ENCODE results near the gene CRYAA.
"Not testable (repeated sequence)": the region's sequence is repeated elsewhere in the genome, so short reads cannot be mapped to it uniquely, and the experiment has no call there.

- not testable (repeated sequence) for TF ChIP-seq CTCF, POLR2AphosphoS5, POLR2A, EP300 (IDR thresholded peaks at IDR 0.05)
Observed at GRCh38 chr21:43174998-43175397, 6.2 kb downstream of the CRYAA start.

All from sigmoid colon (tissue), 4 donors.